Measurements from ENCODE around the gene STX7.
"Not testable (repeated sequence)": the region's sequence is repeated elsewhere in the genome, so short reads cannot be mapped to it uniquely, and the experiment has no call there.

The STX7 gene

DNA sequence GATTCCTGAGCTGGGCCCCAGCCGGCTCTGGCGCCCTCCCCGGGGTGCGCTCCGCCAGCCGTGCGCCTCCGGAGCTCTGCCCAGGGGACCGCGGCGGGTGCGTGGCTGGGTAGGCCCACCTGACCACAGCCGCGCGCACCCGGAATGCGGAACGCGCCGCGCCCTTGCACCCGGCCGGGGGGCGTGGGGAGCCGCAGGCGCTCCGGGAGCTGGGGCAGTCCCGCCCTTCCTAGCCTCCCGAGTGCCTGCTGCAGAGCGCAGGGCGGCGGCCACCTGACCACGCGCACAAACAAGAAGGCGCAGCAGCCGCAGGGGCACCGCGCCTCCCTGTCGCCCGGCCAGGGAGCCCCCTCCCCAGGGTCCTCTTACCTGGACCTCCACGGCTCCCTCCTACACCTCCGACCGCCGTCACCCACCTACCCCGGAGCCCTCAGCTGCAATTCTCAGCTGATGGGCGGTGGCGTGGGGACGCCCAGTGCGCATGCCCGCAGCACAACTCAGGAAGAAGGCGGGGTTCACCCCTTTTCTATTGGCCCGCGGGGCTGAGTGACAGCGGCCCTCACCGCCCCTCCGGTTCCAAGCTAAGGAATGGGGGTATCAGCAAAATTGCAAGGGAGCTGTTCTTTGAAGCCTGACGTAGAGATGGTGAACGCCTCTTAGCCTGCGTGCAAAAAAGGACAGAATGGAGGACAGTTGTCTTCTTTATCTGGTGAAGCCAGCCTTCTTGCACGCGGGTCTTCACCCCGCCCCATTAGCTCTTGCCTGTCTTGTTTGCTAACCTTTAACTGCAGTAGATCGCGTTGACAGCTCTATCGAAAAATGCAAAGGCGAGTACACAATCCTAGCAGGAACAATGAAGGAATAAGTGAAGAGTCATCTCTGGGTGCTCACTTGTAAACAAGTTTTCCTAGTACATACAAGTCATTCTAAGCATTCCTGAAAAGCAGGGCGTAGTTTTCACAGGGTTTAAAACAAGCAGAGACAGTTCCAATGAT lies at the start of gene STX7:
STX7 (minus strand) TSS at position 479 of the 995 bp plus-strand sequence. CDS start 9,586 bp downstream, outside the sequence.
- peak within 1 kb of the TSS; percentile 78 for H3K4me3 ChIP-seq
- no peak for TF ChIP-seq Cebpa-rat (IDR thresholded peaks at IDR 0.05)
- peaks cover 15% of the 10 kb centered on the region for H4K20me1 ChIP-seq
- no peaks in the 10 kb centered on the region for H3K27me3 ChIP-seq
- H3K4me2 ChIP-seq = peak within 1 kb of the TSS; percentile 82
- H3K36me3 ChIP-seq = peaks cover 9% of the 10 kb centered on the region
- H3K27ac ChIP-seq = peak within 1 kb of the TSS; percentile 71
- H3K9me3 ChIP-seq = no peaks in the 10 kb centered on the region
- H3K4me1 ChIP-seq = peaks cover 29% of the 10 kb centered on the region
- peak within 1 kb of the TSS; percentile 74 for H3K9ac ChIP-seq

DNA sequence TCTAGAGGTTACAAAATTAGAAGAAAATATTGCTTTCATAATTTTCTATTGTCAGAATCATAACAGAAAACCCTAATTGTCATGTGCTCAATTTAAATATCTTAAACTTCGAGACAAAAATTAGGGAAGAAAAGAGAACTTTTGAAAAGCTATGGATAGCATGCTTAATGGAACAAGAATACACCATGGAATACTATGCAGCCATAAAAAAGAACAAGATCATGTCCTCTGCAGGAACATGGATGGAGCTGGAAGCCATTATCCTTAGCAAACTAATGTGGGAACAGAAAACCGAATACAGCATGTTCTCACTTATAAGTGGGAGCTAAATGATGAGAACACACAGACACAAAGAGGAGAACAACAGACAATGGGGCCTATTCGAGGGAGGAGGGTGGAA lies 47.2 kb upstream of the STX7 start:
- not testable (repeated sequence) for H3K9me3 ChIP-seq, H4K20me1 ChIP-seq, H3K36me3 ChIP-seq, H3K27me3 ChIP-seq, H3K4me1 ChIP-seq, H3K9ac ChIP-seq, H3K4me2 ChIP-seq, H3K27ac ChIP-seq, H3K4me3 ChIP-seq

DNA sequence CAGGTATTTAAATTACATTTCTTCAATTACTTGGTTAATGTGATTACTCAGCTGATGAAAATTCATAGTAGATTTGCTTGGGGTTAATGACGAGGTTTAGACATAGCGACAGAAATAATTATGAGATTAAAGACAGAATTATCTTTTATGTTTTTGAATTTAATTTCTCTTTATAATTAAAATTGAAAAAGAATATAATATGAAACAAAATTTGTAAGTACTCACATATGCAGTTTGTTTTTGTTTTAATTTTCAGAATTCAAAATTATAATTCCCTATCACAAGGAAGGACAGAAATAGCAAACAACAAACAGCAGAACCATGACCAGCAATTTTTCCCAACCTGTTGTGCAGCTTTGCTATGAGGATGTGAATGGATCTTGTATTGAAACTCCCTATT lies 39.5 kb upstream of the STX7 start, which contains the start of gene TAAR8:
TAAR8 (plus strand) TSS at position 301 of the 400 bp plus-strand sequence; CDS start at position 322, 21 bp downstream.
- H3K4me2 ChIP-seq = no peak within 1 kb of the TSS
- H3K9ac ChIP-seq = no peak within 1 kb of the TSS
- no peak within 1 kb of the TSS for H3K4me3 ChIP-seq
- TF ChIP-seq Cebpa-rat (IDR thresholded peaks at IDR 0.05) = no peak
- H3K4me1 ChIP-seq = no peaks in the 10 kb centered on the region
- H3K27me3 ChIP-seq = no peaks in the 10 kb centered on the region
- H3K27ac ChIP-seq = no peak within 1 kb of the TSS
- H4K20me1 ChIP-seq = no peaks in the 10 kb centered on the region
- no peaks in the 10 kb centered on the region for H3K36me3 ChIP-seq
- H3K9me3 ChIP-seq = no peaks in the 10 kb centered on the region

DNA sequence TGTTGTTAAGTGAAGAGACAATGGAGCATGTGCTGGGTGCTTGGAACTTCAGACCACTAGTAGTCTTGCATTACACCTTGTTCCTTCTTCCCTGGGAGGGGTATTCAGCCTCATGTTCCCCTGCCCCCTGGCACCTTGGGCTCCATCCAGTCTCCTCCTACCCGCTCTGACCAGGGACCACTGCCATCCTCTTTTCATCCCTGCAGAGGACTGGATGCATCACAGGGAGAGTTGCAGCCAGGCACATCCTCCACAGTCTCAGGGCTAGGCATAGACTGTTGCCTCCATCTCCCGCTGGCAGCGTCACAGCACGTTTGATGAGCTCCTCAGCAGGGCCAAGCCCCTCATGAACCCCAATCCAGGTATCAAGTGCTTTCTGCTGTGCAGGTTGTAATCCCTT lies 38.3 kb upstream of the STX7 start:
- no peak overlapping the region for H3K27ac ChIP-seq
- no peaks in the 10 kb centered on the region for H3K36me3 ChIP-seq
- H3K4me2 ChIP-seq = no peak overlapping the region
- no peaks in the 10 kb centered on the region for H3K4me1 ChIP-seq
- H3K9ac ChIP-seq = no peak overlapping the region
- no peak overlapping the region for H3K4me3 ChIP-seq
- no peaks in the 10 kb centered on the region for H3K27me3 ChIP-seq
- no peak for TF ChIP-seq Cebpa-rat (IDR thresholded peaks at IDR 0.05)
- no peaks in the 10 kb centered on the region for H3K9me3 ChIP-seq
- H4K20me1 ChIP-seq = no peaks in the 10 kb centered on the region

GRCh38 chr6:132548746-132549463 lies 36.0 kb upstream of the STX7 start:
- Histone ChIP-seq H3K36me3 (no peaks in the 10 kb centered on the region), H4K20me1 (no peaks in the 10 kb centered on the region), H3K9ac (no peak overlapping the region), H3K27ac (no peak overlapping the region), H3K9me3 (no peaks in the 10 kb centered on the region), H3K4me2 (no peak overlapping the region), H3K4me1 (no peaks in the 10 kb centered on the region), H3K4me3 (no peak overlapping the region), H3K27me3 (no peaks in the 10 kb centered on the region)
- no peak for TF ChIP-seq Cebpa-rat (IDR thresholded peaks at IDR 0.05)

GRCh38 chr6:132544826-132545225 lies 31.9 kb upstream of the STX7 start:
- no peaks in the 10 kb centered on the region for H3K36me3 ChIP-seq
- no peaks in the 10 kb centered on the region for H4K20me1 ChIP-seq
- no peak overlapping the region for H3K9ac ChIP-seq
- no peaks in the 10 kb centered on the region for H3K9me3 ChIP-seq
- H3K4me2 ChIP-seq = no peak overlapping the region
- no peak overlapping the region for H3K27ac ChIP-seq
- H3K4me1 ChIP-seq = no peaks in the 10 kb centered on the region
- no peaks in the 10 kb centered on the region for H3K27me3 ChIP-seq
- H3K4me3 ChIP-seq = no peak overlapping the region
- no peak for TF ChIP-seq Cebpa-rat (IDR thresholded peaks at IDR 0.05)

GRCh38 chr6:132537977-132538376 lies 25.1 kb upstream of the STX7 start, which contains the start of gene TAAR9:
TSS of gene TAAR9 (plus strand) at chr6:132538277. CDS start at chr6:132538290, 13 bp downstream.
- Histone ChIP-seq H4K20me1 (no peaks in the 10 kb centered on the region), H3K36me3 (no peaks in the 10 kb centered on the region), H3K4me3 (no peak within 1 kb of the TSS), H3K4me1 (no peaks in the 10 kb centered on the region), H3K9me3 (peaks cover 11% of the 10 kb centered on the region), H3K27ac (no peak within 1 kb of the TSS), H3K9ac (no peak within 1 kb of the TSS), H3K27me3 (no peaks in the 10 kb centered on the region), H3K4me2 (no peak within 1 kb of the TSS)
- no peak for TF ChIP-seq Cebpa-rat (IDR thresholded peaks at IDR 0.05)

DNA sequence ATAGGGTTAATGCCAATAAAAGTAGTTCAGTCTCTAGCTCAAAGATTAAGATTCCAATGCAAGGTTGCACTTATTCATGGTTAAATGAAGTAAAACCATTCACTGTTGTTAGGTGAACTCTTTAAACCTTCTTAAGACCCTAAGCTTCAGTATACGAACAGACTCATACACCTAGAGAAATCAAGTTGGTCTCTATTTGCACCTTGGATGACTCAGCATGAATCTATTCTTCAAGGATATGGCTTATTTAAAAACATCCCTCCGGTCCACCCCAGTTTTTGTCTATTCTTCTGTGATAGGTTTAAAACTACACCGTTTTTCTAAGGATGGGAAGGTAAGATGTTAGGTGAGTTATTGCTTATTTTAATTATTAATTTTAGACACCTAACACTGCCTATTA lies 24.2 kb upstream of the STX7 start:
- H3K9ac ChIP-seq = no peak overlapping the region
- peaks cover 11% of the 10 kb centered on the region for H3K9me3 ChIP-seq
- no peaks in the 10 kb centered on the region for H3K36me3 ChIP-seq
- H3K27me3 ChIP-seq = no peaks in the 10 kb centered on the region
- no peak overlapping the region for H3K27ac ChIP-seq
- H3K4me2 ChIP-seq = no peak overlapping the region
- no peak for TF ChIP-seq Cebpa-rat (IDR thresholded peaks at IDR 0.05)
- H3K4me1 ChIP-seq = no peaks in the 10 kb centered on the region
- no peaks in the 10 kb centered on the region for H4K20me1 ChIP-seq
- H3K4me3 ChIP-seq = no peak overlapping the region

- H3K4me2 ChIP-seq, H3K4me3 ChIP-seq, H3K4me1 ChIP-seq, H3K36me3 ChIP-seq, H3K27me3 ChIP-seq, H3K27ac ChIP-seq, H4K20me1 ChIP-seq, H3K9ac ChIP-seq: not testable (repeated sequence)
- H3K9me3 ChIP-seq = peaks cover 11% of the 10 kb centered on the region
Measured at GRCh38 chr6:132534546-132534945, 21.6 kb upstream of the STX7 start.

Measured in BLaER1 (cell line).